ENCODE measurements around the gene LOXL3.
A peak's percentile ranks its signal among the peaks of the same experiment; 100 is the strongest.
"Not testable (repeated sequence)": the region's sequence is repeated elsewhere in the genome, so short reads cannot be mapped to it uniquely, and the experiment has no call there.

The LOXL3 gene

GRCh38 chr2:74496997-74497776 is 56.6 kb downstream of the LOXL3 start:
- Mint-ChIP-seq H3K27me3 (peaks cover 37 to 48% of the 10 kb centered on the region in 2 donors), H3K36me3 (peaks cover 26 to 28% of the 10 kb centered on the region in 2 donors), H3K4me1 (peaks cover 27 to 47% of the 10 kb centered on the region in 2 donors), H3K9me3 (no peaks in the 10 kb centered on the region), H3K4me3 (peak overlapping the region; percentile 74 to 76), H3K27ac (peak overlapping the region; percentile 66)
- DNase-seq = no peak
- ATAC-seq (replicated peaks) = no peak

- peaks cover 39 to 41% of the 10 kb centered on the region in 2 donors for H3K36me3 Mint-ChIP-seq
- peaks cover 21 to 30% of the 10 kb centered on the region in 2 donors for H3K27me3 Mint-ChIP-seq
- H3K27ac Mint-ChIP-seq = no peak overlapping the region
- no peaks in the 10 kb centered on the region for H3K9me3 Mint-ChIP-seq
- ATAC-seq (replicated peaks) (no peak), DNase-seq (no peak)
- H3K4me1 Mint-ChIP-seq = peaks cover 23 to 38% of the 10 kb centered on the region in 2 donors
- no peak overlapping the region for H3K4me3 Mint-ChIP-seq
These were observed 58.3 kb downstream of the LOXL3 start for GRCh38 chr2:74495440-74495839.

GRCh38 chr2:74493546-74493945 is 60.2 kb downstream of the LOXL3 start:
- Mint-ChIP-seq H3K27ac (no peak overlapping the region), H3K4me1 (peaks cover 15 to 26% of the 10 kb centered on the region in 2 donors), H3K36me3 (peaks cover 45 to 56% of the 10 kb centered on the region in 2 donors), H3K4me3 (no peak overlapping the region), H3K9me3 (no peaks in the 10 kb centered on the region), H3K27me3 (peaks cover 7 to 11% of the 10 kb centered on the region in 2 donors)
- no peak for ATAC-seq (replicated peaks)
- DNase-seq = no peak

- no peak overlapping the region for H3K4me3 Mint-ChIP-seq
- no peaks in the 10 kb centered on the region for H3K9me3 Mint-ChIP-seq
- no peaks in the 10 kb centered on the region for H3K27me3 Mint-ChIP-seq
- peak overlapping the region; percentile 20 for H3K27ac Mint-ChIP-seq
- peaks cover 8 to 16% of the 10 kb centered on the region in 2 donors for H3K4me1 Mint-ChIP-seq
- DNase-seq (no peak), ATAC-seq (replicated peaks) (no peak)
- peaks cover 45 to 60% of the 10 kb centered on the region in 2 donors for H3K36me3 Mint-ChIP-seq
These were observed 61.8 kb downstream of the LOXL3 start for GRCh38 chr2:74491648-74492544.

DNA sequence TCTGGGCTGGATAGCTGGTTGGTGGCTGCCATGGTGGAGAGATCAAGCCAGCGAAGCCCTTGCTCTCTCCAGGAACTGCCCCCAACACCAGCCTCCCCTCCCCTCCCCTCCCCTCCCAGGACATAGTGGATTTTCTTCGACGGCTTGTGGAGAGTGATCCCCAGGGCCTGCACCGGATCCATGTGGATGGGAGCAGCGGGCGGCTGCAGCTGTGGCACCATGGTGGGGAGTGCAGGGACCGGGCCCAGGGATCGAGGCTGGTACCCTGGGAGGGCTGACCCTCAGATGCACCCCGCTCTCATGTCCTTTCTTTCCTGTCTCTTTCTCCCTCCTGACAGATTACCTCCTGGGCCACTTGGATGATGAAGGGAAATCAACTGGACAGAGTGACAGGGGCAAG is 63.8 kb downstream of the LOXL3 start:
- H3K36me3 Mint-ChIP-seq = peaks cover 49 to 67% of the 10 kb centered on the region in 2 donors
- no peak for ATAC-seq (replicated peaks)
- H3K4me3 Mint-ChIP-seq = no peak overlapping the region
- H3K4me1 Mint-ChIP-seq = peaks cover 11 to 19% of the 10 kb centered on the region in 2 donors
- DNase-seq = no peak
- H3K9me3 Mint-ChIP-seq = no peaks in the 10 kb centered on the region
- H3K27ac Mint-ChIP-seq = no peak overlapping the region
- H3K27me3 Mint-ChIP-seq = no peaks in the 10 kb centered on the region

DNA sequence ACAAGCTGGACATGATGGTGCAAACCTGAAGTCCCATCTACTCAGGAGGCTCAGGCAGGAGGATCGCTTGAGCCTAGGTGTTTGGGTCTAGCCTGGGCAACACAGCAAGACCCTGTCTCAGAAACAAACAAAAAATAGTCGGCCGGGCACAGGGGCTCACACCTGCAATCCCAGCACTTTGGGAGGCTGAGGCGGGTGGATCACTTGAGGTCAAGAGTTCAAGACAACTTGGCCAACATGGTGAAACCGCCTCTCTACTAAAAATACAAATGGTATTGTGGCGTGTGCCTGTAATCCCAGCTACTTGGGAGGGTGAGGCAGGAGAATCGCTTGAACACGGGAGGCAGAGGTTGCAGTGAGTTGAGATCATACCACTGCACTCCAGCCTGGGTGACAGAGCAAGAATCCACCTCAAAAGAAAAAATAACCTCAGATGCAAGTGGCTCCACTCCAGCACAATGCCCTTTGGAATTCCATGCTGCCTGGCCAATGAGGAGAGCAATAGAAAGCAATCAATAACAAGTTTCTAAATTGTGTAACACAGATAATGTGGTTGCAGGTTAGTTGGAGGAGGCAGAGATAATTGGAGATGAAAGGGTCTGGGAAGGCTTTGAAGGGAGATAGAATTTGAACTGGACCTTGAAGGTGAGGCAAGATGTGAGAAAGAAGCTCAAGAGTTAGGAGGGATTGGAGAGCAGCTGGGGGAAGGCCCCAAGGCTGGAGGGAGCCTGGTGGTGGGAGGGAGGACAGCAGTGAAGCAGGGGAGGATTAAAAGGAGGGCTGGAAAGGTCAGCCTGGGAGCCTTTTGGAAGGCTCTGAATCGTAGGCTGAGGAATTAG is 64.9 kb downstream of the LOXL3 start:
- DNase-seq = no peak
- H3K27ac Mint-ChIP-seq = no peak overlapping the region
- H3K4me1 Mint-ChIP-seq = peaks cover 11 to 17% of the 10 kb centered on the region in 2 donors
- no peak overlapping the region for H3K4me3 Mint-ChIP-seq
- no peak for ATAC-seq (replicated peaks)
- H3K36me3 Mint-ChIP-seq = peaks cover 42 to 64% of the 10 kb centered on the region in 2 donors
- no peaks in the 10 kb centered on the region for H3K9me3 Mint-ChIP-seq
- H3K27me3 Mint-ChIP-seq = no peaks in the 10 kb centered on the region

GRCh38 chr2:74486141-74486540 is 67.6 kb downstream of the LOXL3 start:
- DNase-seq = no peak
- no peak for ATAC-seq (replicated peaks)
- no peak overlapping the region for H3K4me3 Mint-ChIP-seq
- peaks cover 20 to 30% of the 10 kb centered on the region in 2 donors for H3K4me1 Mint-ChIP-seq
- H3K9me3 Mint-ChIP-seq = no peaks in the 10 kb centered on the region
- no peak overlapping the region for H3K27ac Mint-ChIP-seq
- H3K27me3 Mint-ChIP-seq = no peaks in the 10 kb centered on the region
- peaks cover 27 to 45% of the 10 kb centered on the region in 2 donors for H3K36me3 Mint-ChIP-seq

- not testable (repeated sequence) for ATAC-seq (replicated peaks); DNase-seq; H3K27me3 Mint-ChIP-seq; H3K9me3 Mint-ChIP-seq
- H3K4me1 Mint-ChIP-seq = peaks cover 22 to 36% of the 10 kb centered on the region in 2 donors
- H3K4me3 Mint-ChIP-seq = peak overlapping the region; percentile 93 to 99
- peak overlapping the region; percentile 99 for H3K27ac Mint-ChIP-seq
- peaks cover 20 to 35% of the 10 kb centered on the region in 2 donors for H3K36me3 Mint-ChIP-seq
These were observed 70.0 kb downstream of the LOXL3 start for GRCh38 chr2:74483675-74484164.

DNA sequence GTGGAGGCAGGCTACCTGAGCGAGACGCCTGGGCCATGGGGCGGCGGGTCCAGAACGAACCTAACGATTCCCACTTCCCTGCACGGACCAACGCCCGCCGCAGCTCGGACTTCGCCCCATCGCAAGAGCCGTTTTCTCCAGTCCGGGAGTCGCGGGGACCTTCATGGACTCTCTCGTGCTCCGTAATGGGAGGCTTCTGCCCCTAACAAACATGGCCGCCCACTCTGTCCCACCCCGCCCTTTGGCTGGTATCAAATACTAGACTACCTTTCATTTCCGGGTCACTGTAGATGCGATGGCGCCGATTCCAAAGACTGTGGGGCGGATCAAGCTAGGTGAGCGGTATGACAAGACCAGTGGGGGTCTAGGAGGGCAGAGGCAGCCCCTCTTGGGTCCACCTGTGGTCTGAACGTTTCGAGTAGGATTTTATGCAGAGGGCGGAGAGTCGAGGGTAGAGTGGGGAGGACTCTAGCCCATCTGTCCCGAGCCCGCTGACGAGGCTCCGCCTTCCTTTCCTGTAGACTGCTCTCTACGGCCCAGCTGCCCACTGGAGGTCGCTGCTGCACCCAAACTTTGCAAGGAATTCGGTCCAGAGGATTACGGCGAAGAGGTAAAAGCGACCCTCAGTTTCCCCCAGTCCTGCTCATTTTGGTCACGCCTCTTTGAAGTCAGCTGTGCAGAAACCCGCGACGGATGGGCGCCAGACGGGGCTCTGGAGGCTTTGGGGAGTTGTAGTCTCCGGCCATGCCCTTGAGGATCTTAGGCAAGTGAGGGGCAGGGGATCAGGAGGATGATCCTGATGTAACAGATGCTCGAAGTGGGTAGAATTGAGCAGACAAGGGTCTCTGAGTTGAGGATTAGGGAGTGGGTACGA is 70.7 kb downstream of the LOXL3 start, which contains the start of the genes CCDC142 and TTC31:
TSS of gene CCDC142 (minus strand) at position 198 of the 874 bp plus-strand sequence. CDS start at position 37, 161 bp downstream.
TSS of gene TTC31 (plus strand) at position 281 of the 874 bp plus-strand sequence. CDS start at position 296, 15 bp downstream.
- peaks cover 22 to 36% of the 10 kb centered on the region in 2 donors for H3K4me1 Mint-ChIP-seq
- peak; percentile 94 to 96 for ATAC-seq (replicated peaks)
- peak within 1 kb of the TSS; percentile 93 to 99 for H3K4me3 Mint-ChIP-seq
- DNase-seq = peak; percentile 89
- H3K27me3 Mint-ChIP-seq = no peaks in the 10 kb centered on the region
- H3K9me3 Mint-ChIP-seq = no peaks in the 10 kb centered on the region
- peaks cover 20 to 32% of the 10 kb centered on the region in 2 donors for H3K36me3 Mint-ChIP-seq
- peak within 1 kb of the TSS; percentile 99 for H3K27ac Mint-ChIP-seq
